NCI-H146 treated with DMSO at 0.1 percent for 48 hours (cell line): ENCODE results near the gene SUSD4.

ENCODE experiments used
- DNase-seq: peaks from one replicate; lab custom pipeline; 2025; ENCODE audit not compliant: unreplicated experiment; lab: John Stamatoyannopoulos, UW

The SUSD4 gene

DNA sequence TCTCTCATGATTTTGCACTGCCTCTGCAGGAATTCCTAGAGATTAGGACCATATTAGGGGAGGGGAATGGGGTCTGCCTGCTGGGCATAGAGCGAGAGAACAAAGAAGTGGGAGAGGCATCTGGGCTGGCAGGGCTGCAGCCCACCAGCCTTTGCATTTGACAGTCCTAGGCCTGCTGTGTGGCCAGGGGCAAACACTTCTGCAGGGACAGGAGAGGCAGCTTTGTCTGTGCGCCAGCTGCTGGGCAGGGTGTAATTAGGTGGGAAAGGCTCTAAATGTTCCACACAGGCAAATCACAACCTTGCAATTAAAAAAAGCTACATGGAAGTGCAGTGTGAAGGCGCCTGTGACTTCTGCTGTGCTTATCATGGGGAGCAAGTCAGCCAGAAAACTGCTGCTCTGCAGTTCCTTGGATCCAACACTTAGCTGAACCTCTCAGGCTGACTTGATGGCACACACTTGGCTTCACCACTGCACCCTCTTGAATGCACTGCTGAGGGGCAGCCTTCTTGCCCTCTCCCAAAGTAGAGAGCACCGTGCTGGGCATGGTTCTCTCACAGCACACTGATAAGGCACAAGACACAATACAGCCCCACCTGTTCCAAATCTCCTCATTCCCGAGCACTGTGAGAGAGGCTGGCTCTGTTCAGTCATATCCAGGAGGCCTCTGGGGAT is 147.3 kb downstream of the SUSD4 start:
- no peak for DNase-seq

DNA sequence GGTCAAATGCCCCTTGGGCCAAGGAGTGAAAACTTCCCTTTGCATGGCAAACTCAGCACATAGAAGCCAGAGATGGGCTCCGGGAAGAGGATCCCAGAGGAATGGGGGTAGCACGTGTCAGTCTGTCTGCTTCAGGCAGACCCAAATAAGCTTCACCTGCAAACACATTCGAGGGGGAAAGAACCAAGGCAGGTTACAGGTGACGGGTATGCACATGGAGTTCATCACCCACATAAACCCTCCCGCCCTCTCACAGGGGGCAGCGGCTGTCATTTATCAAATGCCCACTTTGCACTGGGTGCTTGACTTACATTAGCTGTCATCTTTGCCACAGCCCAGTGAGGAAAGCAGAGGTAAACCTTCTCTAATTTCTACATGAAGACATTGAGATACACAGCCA is 147.9 kb downstream of the SUSD4 start:
- DNase-seq: no peak

DNA sequence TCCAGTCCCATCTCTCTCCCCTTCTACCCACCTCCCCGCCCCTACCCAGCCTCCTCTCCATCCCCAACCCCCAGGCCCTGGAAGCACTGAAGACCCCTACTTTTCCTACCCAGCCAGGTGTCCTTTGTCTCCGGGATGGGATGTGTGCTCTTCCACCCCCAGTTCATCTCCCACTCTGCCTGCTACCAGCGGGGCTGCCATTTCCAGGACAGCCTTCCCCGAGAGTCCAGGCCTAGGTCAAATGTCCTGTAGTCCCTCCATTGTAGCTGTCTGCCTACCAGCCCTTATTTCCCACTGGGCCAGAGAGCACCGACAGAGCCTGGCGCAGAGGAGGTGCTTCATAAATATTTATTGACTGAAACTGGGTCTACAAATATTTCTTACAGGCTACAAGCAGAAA is 148.9 kb downstream of the SUSD4 start:
- no peak for DNase-seq

DNA sequence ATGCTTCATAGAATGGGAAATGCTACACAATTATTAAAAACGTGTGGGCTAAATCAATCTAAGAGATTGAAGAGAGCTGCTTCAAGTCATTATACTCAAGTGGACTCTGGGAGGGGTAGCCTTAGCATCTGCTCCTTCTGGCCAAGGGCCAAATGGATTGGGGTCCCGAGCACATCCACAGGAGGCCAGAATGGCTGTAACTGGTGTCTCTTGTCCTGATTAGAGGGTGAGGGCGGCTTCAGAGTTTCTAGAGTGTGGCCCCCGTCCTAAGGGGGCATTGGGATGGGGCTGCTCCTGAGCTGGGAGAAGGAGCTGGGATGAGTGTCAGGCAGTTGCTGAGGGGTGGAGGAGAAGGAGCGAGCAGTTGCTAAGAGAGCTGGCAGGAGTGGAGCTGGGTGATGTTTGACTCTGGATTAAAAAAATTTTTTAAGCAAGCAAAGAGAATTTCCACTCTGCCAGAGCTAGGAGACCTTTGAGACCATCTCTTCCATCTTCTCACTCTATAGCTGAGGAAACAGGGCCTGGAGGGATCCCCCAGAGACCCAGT is 149.6 kb downstream of the SUSD4 start:
- no peak for DNase-seq

DNA sequence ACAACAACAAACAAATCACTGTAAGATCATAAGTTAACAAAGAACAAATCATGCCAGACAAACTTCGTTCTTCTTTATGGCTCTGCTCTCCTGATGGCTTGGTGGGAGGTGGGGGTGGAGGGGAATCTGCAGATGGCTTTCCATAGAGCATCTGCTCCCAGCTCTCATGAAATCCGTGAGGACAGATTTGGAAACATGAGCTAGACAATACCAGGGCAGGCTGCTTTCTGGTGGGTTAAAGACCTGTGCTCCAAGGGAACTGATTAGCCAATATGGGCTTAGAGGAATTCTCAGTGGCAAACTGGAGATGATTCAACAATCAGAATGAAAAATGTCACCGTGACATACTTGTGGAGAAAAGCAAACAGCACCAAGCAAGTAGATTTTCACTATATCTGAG is 151.5 kb downstream of the SUSD4 start:
- no peak for DNase-seq

DNA sequence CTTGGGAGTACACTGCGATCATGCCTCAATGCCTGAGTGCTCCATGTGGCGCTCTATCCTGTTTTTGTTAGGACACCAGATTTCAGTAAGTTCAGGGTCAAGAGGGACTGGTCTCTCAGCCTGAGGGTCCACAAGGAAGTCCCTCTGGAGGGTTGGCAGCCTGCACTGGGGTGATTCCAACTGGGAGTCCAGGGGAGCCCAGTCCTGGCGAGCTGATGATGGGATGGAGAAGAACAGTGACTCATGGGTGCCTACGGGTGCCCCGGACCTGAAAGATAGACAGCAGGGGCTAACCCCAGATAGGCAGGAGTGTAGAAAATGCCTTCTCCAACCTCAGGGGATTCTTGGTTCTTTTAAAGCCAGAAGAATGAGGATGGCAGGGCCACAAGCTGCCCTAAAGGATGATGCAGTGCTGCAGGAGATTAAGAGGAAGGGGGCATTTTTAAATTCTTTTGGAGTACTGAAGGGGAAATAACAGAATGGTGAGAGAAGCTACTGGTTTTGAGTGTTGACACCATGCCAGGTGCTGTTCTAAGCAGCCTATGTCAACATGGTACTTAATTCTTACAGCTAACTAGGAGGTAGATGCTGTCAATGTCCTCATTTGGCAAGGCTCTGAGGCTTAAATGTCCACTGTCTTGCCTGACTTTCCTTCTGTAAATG is 152.5 kb downstream of the SUSD4 start:
- no peak for DNase-seq

DNA sequence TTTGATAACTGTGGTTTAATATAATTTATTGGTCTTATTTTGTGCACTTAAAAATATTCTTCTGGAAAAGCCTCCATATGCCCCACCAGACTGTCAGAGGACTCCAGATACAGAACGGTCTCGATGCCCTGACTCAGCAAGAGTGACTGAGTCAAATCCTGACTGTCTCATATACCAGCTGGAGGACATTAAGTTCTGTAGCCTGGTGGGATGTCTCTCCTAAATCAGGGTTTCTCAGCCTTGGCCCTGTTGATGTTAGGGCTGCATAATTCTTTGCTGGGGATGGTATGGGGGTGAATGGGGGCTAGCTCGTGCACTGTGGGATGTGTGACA is 153.2 kb downstream of the SUSD4 start:
- DNase-seq: no peak

DNA sequence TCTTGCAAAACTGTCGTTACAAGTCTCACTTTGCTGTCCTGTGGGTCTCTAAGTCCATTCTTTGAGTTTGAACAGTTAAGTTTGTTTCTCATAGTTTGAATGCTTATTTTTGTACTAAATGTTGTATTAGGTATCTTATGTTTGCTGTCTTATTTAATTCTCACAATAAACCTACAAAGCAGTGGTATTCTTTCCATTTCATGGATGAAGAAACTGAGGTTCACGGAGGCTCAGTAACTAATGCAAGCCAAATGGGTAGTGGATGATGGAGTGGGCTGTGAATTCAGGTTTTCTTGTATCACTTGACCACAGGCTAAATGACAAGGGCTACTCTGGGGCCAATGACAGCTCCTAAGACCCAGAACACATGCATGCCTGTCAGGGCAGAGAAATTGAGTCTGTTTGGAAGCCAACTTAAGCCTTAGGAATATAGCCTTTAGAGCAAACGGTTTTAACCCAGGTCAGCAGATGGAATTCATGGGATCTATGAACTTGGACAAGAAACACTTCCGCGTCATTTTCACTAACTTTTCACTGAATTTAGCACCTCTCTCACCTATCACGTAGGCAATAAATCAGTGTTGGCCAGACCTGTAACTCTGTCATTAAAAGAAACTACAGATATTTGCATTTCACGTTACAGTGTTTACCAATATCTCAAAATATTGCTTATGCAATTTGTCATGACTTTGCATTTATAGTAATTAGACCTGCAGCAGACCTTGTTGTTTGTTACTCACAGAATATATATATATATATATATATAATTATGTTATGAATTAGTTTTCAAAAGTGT is 153.8 kb downstream of the SUSD4 start:
- no peak for DNase-seq

DNA sequence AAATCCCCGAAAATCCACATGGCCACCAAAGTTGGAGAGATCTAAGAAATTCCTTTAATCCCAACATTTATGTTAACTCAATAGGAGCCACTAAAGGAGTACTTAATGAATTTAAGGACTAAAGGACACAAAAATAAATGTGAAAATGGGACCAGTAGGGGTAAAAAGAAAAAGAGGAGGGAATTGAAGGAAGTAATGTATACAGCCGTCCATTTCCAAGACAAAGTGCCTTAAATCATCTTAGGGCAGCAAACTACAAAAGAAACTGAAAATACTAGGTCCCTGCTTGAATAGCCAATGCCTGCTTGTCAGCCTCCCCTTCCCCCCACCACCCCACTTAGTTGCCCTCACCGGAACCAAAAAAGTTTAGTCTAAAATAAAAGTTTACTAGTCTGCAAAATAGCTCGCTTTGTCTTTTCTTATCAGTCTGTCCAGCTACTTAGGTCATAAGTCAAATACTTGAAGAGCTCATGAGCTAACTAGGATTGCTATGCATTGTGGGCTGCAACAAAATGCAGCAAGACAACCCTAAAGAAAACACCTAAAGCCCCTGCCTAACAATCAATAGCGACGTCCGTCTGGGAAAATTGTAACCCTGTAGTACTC is 154.6 kb downstream of the SUSD4 start:
- no peak for DNase-seq

DNA sequence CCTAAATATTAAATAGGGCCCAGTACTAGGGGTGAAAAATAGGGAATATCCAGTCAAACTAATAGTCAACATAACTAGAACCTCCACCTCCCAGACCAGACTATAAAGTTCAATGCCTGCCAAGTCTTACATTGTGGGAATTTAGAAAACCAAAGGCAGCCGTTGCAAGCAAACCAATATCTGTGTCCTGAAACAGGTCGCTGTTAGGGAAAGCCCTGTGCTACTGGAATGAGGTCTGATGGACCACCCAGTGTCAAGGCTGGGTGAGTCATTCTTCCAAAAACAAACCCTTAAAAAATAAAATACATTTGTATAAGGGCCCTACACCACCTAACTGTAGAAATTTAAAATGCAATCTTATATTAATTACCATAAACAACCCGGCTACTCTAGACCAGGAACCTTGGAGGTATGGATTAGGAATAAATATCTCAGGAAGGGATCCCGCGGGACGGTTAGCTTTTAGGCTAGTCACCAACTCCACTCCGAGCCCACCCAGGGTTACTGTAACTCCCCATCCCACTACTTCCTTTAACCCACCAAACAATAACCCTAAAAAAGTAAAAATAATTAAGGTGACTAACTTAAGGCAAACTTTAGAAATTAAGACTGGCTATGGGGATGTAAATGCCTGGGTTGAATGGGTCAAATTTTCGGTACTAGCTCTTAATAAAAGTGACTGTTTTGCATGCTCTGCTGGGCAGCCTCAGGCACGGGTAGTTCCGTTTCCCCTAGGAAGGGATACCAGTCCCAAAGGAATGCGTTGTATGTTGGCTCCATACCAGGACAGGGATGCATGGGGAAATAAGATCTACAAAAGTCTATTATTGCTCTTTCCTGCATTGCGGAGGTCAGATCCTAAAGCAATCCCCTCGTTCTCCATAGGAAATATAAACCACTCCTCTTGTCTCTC is 155.6 kb downstream of the SUSD4 start:
- DNase-seq: no peak

DNA sequence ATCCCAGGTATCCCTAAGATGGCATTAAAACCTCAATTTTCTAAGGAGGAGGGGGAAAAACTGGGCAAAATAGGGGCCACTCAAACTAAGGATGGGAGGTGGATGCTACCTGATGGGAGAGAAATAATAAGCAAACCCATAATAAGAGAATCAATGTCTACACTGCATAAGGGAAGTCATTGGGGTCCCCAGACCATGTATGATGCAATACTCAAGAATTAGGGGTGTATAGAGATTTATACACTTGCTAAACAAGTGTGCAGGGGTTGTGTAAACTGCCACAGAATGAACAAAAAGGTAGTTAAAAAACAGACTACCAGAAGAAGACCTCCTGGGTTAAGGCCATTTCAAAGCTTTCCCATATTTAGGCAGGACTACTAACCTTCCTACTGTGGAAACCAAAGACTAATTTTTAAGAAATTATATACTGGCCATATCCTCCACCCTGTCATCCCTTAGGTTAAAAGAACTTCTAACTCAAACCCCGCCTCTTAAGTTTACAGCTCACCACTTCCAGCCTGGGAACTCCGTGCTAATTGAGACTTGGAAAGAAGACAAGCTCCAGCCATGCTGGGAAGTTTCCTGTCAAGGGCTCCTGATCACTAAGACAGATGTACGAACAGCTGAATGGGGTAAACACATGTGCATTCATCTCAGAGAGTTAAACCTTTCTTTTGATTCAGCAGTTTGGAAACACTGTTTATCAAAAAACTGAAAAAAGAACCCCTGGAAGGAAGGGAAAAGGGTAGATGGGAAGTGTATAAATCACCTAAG is 156.5 kb downstream of the SUSD4 start:
- DNase-seq: no peak

DNA sequence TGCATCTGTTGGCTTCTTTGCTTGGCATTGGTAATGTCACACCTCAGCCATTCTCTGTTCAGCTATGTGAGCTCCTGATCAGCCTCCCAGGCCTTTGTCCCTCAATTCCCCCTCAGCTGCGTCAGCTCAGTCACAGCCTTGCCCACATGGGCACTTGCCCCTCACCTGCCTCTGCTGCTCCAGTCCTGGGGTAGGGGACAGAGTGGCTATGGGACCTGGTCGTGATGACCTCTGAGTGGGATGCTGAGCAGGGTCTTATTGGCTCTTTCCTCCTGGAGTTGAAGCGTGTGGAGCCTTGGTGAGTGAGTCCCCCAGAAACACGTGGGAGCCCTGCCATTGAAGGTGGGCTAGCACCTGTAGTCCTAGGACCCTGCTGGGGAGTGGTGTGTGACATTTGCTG is 159.6 kb downstream of the SUSD4 start:
- no peak for DNase-seq

DNA sequence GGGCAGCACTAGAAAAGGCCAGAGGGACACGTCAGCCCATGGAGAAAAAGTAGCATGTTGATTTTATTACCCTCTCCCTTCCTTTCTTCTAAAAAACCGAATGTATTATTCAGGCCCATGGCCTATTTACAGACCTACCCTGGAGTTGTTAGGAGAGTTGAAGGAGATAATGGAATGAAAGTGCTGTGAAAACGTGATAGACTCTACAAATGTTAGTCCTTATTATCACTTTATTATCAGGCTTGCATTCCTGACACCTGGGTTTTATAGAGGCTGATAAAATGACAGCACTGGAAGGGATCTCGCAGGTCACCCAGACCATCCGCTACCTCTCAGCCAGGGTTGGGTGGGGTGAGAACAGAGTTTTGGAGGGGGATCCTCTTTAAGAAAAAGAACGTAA is 160.3 kb downstream of the SUSD4 start:
- no peak for DNase-seq

DNA sequence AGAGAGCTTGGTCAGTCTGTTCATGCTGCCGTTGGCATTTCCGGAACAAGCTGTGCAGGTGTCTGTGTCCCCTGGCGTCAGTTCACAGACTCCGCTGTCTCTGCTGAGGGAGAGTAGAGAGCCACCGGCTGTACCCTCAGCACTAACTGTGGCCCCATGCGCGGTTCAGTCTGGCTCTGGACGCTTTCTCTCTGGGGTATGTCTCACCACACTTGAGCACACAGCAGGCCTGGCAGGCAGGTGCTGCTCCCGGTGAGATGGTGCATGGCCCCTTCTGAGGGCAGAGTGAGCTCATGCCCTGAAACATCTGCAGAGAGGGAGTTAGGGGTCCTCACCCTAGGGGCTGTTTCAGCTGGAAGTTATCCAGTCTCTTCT is 161.0 kb downstream of the SUSD4 start:
- DNase-seq: no peak

DNA sequence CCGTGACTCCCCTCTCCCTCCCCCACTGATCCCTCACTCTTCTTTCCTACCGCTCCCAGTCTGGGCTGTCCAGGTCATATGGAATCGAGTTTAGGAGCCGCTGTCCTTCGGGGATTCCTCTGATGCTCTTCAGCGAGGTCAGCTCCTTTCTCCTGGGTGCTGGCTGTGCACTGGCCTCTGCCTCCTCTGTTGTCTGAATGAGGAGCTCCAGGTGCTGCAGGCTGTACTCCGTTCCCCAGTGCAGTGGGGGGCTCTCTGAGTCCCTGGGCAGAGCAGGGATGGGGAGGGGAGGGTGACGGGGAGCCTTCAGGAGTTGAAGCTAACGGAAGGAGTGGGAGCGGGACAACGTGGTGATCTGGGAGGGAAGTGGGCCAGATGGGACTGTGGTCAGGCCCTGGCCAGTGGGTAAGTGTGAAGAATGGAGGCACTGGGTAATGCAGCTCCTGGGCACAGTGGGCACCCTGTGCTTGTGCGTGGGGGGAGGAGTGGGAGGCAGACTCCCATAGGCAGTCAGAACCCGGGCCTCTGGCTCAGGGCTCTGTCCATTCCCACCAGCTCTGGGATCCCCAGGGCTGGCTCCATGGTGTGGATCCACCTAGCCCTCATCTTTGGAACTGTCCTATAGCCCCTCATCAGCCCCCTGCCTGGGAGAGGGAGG is 161.5 kb downstream of the SUSD4 start:
- no peak for DNase-seq

DNA sequence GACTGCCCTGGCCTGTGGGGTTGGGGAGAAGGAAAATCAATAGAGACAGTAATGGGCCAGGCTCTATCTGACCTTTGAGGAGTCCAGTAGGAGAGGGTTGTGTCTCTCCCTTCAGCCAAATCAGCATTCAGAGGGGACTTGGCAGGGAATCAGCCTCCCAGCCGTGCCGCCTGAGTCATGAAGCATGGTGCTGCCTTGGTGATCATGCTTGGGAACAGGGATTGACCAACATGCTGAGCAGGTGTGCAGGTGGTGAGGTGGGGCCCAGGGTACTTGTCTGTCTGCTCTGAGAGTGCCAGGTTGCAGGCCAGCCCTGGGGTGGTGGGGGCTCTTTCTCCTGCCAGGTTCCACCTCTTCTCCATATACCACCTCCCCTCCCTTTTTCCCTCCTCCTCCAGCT is 162.0 kb downstream of the SUSD4 start:
- no peak for DNase-seq

DNA sequence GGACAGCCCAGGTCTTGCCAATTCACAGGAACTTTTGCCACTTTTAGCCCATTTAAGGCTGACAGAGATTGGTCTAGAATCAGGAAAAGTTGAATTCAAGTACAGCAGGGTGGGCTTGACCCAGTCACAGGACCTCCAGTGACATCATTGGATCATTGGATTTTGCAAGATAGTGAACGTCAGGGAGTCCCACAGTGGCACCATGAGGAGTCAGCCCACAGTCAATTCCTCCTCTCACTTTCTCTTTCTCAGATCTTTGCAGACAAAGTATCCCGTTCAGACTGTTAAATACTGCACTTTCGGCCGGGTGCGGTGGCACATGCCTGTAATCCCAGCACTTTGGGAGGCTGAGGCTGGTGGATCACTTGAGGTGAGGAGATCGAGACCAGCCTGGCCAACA is 163.1 kb downstream of the SUSD4 start:
- no peak for DNase-seq

DNA sequence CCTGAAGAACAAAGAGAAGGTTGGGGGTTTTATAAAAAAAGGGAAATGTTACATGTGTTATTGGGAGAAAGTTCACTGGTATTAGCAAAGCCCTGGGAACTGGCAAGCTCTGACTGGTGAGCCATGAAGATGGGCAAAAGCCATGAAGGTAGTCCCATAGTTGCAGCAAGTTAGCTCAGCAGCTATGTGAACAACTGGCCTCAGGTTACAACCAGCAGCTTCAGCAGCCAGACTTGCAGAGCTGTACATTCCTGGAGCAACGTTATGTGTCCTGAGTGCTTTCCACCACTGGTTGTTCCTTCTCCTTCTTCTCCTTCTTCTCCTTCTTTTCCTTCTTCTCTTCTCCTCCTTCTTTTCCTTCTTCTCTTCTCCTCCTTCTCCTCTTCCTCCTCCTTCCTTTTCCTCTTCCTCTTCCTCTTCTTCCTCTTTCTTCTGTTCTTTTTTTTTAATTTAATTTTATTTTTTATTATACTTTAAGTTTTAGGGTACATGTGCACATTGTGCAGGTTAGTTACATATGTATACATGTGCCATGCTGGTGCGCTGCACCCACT is 164.8 kb downstream of the SUSD4 start:
- no peak for DNase-seq

DNA sequence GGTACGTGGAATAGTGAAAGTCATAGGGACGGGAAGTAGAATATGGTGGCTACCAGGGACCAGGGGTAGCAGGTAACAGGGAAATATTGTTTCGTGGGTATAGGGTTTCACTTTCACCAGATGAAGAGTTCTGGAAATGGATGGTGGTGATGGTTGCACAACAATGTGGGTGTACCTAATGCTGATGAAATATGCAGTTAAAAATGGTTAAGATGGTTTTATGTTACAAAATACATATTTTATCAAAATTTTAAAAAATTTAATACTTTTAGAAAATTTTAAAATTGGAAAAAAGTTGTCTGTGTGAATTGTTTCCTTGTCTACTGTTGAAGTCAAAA is 165.4 kb downstream of the SUSD4 start:
- DNase-seq: no peak
